Astrocyte (in vitro differentiated cells and primary cell): ENCODE data around the gene LHFPL3. TPM values are rescaled to one million over a fixed set of nuclear protein-coding genes. Genes with fewer than 3 reads are reported as not detected.

Experiments used
- DNase-seq: peaks from one replicate; pipeline ENCODE4 v3.0.0-alpha.2; 2010; ENCODE audit warnings: low read depth
- FAIRE-seq: peaks from 2 replicates; lab custom pipeline; 2011; peaks lifted over from hg19 to GRCh38; lab: Jason Lieb, UNC
- H2AFZ ChIP-seq: 2 replicates; pipeline ENCODE4 v1.6.0; 2012; ENCODE audit warnings: low read depth, low read length, inconsistent platforms
- H3K27ac ChIP-seq: 2 replicates; pipeline ENCODE4 v1.5.1; 2011; ENCODE audit warnings: low read depth, low read length, inconsistent platforms
- H3K27me3 ChIP-seq: 2 replicates; pipeline ENCODE4 v1.6.0; 2011; ENCODE audit warnings: low read length, inconsistent platforms; ENCODE audit not compliant: insufficient read depth
- H3K36me3 ChIP-seq: 2 replicates; pipeline ENCODE4 v1.5.1; 2011; ENCODE audit warnings: low read length, inconsistent platforms; ENCODE audit not compliant: insufficient read depth
- H3K4me1 ChIP-seq: 2 replicates; pipeline ENCODE4 v1.5.1; 2011; ENCODE audit warnings: low read length, inconsistent platforms; ENCODE audit not compliant: insufficient read depth
- H3K4me2 ChIP-seq: 2 replicates; pipeline ENCODE4 v1.6.0; 2012; ENCODE audit warnings: low read length, inconsistent platforms
- H3K4me3 ChIP-seq: 2 replicates; pipeline ENCODE4 v1.5.1; 2011; ENCODE audit warnings: low read depth, mild to moderate bottlenecking, low read length, inconsistent platforms; ENCODE audit not compliant: insufficient read depth
- H3K79me2 ChIP-seq: 2 replicates; pipeline ENCODE4 v1.6.0; 2012; ENCODE audit warnings: mild to moderate bottlenecking, low read length, inconsistent platforms; ENCODE audit not compliant: insufficient read depth
- H3K9ac ChIP-seq: 2 replicates; pipeline ENCODE4 v1.6.0; 2012; ENCODE audit warnings: mild to moderate bottlenecking, low read length, inconsistent platforms
- H3K9me3 ChIP-seq: 2 replicates; pipeline ENCODE4 v1.5.1; 2012; ENCODE audit warnings: low read depth, mild to moderate bottlenecking, low read length, inconsistent platforms; ENCODE audit not compliant: insufficient read depth
- H4K20me1 ChIP-seq: 2 replicates; pipeline ENCODE4 v1.6.0; 2012; ENCODE audit warnings: low read length, inconsistent platforms; ENCODE audit not compliant: insufficient read depth
- H3K27ac Mint-ChIP-seq: one replicate; pipeline ENCODE4 v1.8.0; 2021; ENCODE audit warnings: mild to moderate bottlenecking, mixed read lengths; ENCODE audit not compliant: unreplicated experiment
- H3K27me3 Mint-ChIP-seq: one replicate; pipeline ENCODE4 v1.8.0; 2021; ENCODE audit warnings: low read depth, mixed read lengths; ENCODE audit not compliant: unreplicated experiment
- H3K36me3 Mint-ChIP-seq: one replicate; pipeline ENCODE4 v1.8.0; 2021; ENCODE audit warnings: low read depth, mixed read lengths; ENCODE audit not compliant: unreplicated experiment
- H3K4me1 Mint-ChIP-seq: one replicate; pipeline ENCODE4 v1.8.0; 2021; ENCODE audit warnings: low read depth, mixed read lengths; ENCODE audit not compliant: unreplicated experiment
- H3K4me3 Mint-ChIP-seq: one replicate; pipeline ENCODE4 v1.8.0; 2021; ENCODE audit warnings: mild to moderate bottlenecking, moderate library complexity, mixed read lengths; ENCODE audit not compliant: unreplicated experiment
- H3K9me3 Mint-ChIP-seq: one replicate; pipeline ENCODE4 v1.8.0; 2021; ENCODE audit warnings: mild to moderate bottlenecking, mixed read lengths; ENCODE audit not compliant: unreplicated experiment
- EZH2 ChIP-seq: IDR thresholded peaks from 2 replicates; pipeline ENCODE4 v1.6.1; 2012; ENCODE audit warnings: mild to moderate bottlenecking, low read length, inconsistent platforms; ENCODE audit not compliant: insufficient read depth
- total RNA-seq: library from RNA; stranded (reverse); gene quantifications from 2 replicates; pipeline ENCODE4 v1.2.1, GENCODE V29; 2021
- TF ChIP-seq, protein P1 (sequence below): IDR thresholded peaks from 2 replicates; pipeline ENCODE4 v1.5.1; 2011; ENCODE audit warnings: low read depth, mild to moderate bottlenecking, inconsistent platforms, low read length, moderate library complexity; ENCODE audit not compliant: insufficient read depth

Gene LHFPL3
- total RNA-seq, 1 donor from 2014 or later = not detected

DNA sequence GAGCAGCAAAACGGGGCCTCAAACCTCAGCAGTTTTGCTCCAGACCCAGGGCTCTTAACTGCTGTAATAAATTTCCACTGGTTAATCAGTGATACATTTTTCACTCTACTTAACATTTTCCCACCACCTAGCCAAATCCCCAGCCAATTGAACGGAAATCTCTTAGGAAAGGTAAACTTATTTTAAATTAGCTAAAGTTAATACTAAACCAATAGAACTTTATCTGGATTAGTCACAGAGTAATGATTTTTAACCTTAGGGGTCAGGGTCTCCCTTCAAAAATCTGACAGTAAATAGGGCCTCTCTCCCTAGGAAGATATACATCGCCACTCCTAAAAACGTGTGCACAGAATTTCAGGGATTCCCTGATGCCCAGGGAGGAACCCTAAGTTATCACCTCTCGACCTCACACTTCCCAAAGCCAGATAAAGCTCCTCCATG lies 598.2 kb downstream of the LHFPL3 start:
- H3K36me3 ChIP-seq = no peaks in the 10 kb centered on the region
- Mint-ChIP-seq H3K4me3 (no peak overlapping the region), H3K27ac (no peak overlapping the region), H3K27me3 (peaks cover 2% of the 10 kb centered on the region), H3K9me3 (no peaks in the 10 kb centered on the region), H3K4me1 (peaks cover 4% of the 10 kb centered on the region), H3K36me3 (no peaks in the 10 kb centered on the region)
- no peak for TF ChIP-seq EZH2
- TF ChIP-seq, protein P1, sequence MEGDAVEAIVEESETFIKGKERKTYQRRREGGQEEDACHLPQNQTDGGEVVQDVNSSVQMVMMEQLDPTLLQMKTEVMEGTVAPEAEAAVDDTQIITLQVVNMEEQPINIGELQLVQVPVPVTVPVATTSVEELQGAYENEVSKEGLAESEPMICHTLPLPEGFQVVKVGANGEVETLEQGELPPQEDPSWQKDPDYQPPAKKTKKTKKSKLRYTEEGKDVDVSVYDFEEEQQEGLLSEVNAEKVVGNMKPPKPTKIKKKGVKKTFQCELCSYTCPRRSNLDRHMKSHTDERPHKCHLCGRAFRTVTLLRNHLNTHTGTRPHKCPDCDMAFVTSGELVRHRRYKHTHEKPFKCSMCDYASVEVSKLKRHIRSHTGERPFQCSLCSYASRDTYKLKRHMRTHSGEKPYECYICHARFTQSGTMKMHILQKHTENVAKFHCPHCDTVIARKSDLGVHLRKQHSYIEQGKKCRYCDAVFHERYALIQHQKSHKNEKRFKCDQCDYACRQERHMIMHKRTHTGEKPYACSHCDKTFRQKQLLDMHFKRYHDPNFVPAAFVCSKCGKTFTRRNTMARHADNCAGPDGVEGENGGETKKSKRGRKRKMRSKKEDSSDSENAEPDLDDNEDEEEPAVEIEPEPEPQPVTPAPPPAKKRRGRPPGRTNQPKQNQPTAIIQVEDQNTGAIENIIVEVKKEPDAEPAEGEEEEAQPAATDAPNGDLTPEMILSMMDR = no peak
- H3K27me3 ChIP-seq = no peaks in the 10 kb centered on the region
- H3K4me2 ChIP-seq = no peak overlapping the region
- peaks cover 6% of the 10 kb centered on the region for H3K4me1 ChIP-seq
- H3K9ac ChIP-seq = no peak overlapping the region
- H2AFZ ChIP-seq = no peak overlapping the region
- H3K27ac ChIP-seq = no peak overlapping the region
- no peak for DNase-seq
- no peak overlapping the region for H3K4me3 ChIP-seq
- H3K9me3 ChIP-seq = no peaks in the 10 kb centered on the region
- no peaks in the 10 kb centered on the region for H3K79me2 ChIP-seq
- no peak for FAIRE-seq
- no peaks in the 10 kb centered on the region for H4K20me1 ChIP-seq

DNA sequence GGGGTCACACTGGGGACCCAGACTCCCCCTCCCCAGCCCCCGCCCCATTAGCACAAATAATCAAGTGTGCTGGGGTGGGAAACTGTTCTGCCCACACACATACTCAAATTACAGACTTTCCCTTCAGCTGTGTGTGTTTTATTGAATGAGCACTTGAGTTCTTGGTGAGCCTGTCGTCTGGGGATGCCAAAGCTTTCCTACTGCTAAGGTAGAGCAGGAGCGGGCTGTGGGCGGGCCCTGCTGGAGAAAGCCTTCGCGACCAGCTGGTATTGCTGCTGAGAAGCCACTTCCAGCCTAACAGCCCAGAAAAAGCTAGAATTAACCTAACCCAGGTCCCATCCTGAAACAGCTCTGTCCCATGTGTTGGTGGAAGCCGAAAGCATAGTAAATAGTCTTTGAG lies 598.7 kb downstream of the LHFPL3 start:
- Histone ChIP-seq H2AFZ (no peak overlapping the region), H3K79me2 (no peaks in the 10 kb centered on the region), H3K9me3 (no peaks in the 10 kb centered on the region), H3K4me1 (peaks cover 6% of the 10 kb centered on the region), H3K27ac (no peak overlapping the region), H3K4me3 (no peak overlapping the region), H4K20me1 (no peaks in the 10 kb centered on the region), H3K4me2 (no peak overlapping the region), H3K27me3 (no peaks in the 10 kb centered on the region), H3K9ac (no peak overlapping the region), H3K36me3 (no peaks in the 10 kb centered on the region)
- H3K4me1 Mint-ChIP-seq = peaks cover 4% of the 10 kb centered on the region
- H3K36me3 Mint-ChIP-seq = no peaks in the 10 kb centered on the region
- TF ChIP-seq EZH2 = no peak
- TF ChIP-seq, protein P1 = no peak
- H3K27me3 Mint-ChIP-seq = peaks cover 2% of the 10 kb centered on the region
- no peak overlapping the region for H3K4me3 Mint-ChIP-seq
- DNase-seq = no peak
- no peak overlapping the region for H3K27ac Mint-ChIP-seq
- H3K9me3 Mint-ChIP-seq = no peaks in the 10 kb centered on the region
- no peak for FAIRE-seq

DNA sequence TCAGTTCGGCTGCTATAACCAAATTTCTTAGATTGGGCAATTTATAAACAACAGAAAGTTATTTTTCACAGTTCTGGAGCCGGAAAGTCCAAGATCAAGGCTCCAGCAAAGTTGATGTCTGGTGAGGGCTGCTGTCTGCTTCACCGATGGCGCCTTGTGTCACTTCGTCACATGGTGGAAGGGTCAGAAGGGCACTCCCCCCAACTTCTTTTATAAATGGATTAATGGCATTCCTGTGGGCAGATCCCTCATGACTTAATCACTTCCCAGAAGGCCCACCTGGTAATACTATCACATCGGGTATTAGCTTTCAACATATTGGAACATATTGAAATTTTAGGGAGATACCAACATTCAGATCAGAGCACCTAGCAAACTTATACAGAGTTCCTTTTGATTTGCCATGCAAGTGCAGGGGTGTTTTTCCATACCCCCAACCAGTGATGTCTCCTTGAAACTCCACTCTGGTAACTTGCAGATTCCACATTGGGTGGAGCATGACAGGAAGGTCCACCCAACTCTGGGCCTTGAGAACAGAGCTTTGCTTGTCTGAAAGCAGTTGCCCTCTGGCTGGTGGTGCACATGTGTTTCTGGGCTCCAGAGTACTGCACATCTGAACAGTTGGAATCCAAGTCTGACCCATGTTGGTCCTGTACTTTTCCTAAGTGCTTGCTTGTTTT lies 600.5 kb downstream of the LHFPL3 start:
- H3K9ac ChIP-seq = no peak overlapping the region
- no peak for DNase-seq
- no peak overlapping the region for H3K4me2 ChIP-seq
- no peaks in the 10 kb centered on the region for H3K9me3 Mint-ChIP-seq
- H3K27ac ChIP-seq = no peak overlapping the region
- no peaks in the 10 kb centered on the region for H3K4me1 ChIP-seq
- TF ChIP-seq, protein P1 = no peak
- no peak for TF ChIP-seq EZH2
- no peaks in the 10 kb centered on the region for H3K79me2 ChIP-seq
- no peaks in the 10 kb centered on the region for H4K20me1 ChIP-seq
- no peaks in the 10 kb centered on the region for H3K4me1 Mint-ChIP-seq
- H3K4me3 Mint-ChIP-seq = no peak overlapping the region
- no peak overlapping the region for H2AFZ ChIP-seq
- H3K9me3 ChIP-seq = no peaks in the 10 kb centered on the region
- H3K36me3 Mint-ChIP-seq = no peaks in the 10 kb centered on the region
- no peak for FAIRE-seq
- H3K4me3 ChIP-seq = no peak overlapping the region
- H3K36me3 ChIP-seq = no peaks in the 10 kb centered on the region
- no peak overlapping the region for H3K27ac Mint-ChIP-seq
- H3K27me3 Mint-ChIP-seq = peaks cover 2% of the 10 kb centered on the region
- no peaks in the 10 kb centered on the region for H3K27me3 ChIP-seq
